Stimulated activated naive CD8-positive, alpha-beta T cell treated with anti-CD3 and anti-CD28 coated beads, Interleukin-15, Interleukin-2, amounts not matched to agents 100 ng/mL and 50 ng/mL, for 24 hours (primary cell): ENCODE results near the gene HOXB4.

Experiments
- H3K27ac Mint-ChIP-seq: one replicate; pipeline ENCODE4 v1.8.0; 2021; ENCODE audit warnings: mild to moderate bottlenecking, mixed read lengths
- H3K27me3 Mint-ChIP-seq: one replicate; pipeline ENCODE4 v1.8.0; 2021; ENCODE audit warnings: mixed read lengths
- H3K36me3 Mint-ChIP-seq: one replicate; pipeline ENCODE4 v1.8.0; 2021; ENCODE audit warnings: low read depth, mixed read lengths
- H3K4me1 Mint-ChIP-seq: one replicate; pipeline ENCODE4 v1.8.0; 2021; ENCODE audit warnings: low read depth, mixed read lengths
- H3K4me3 Mint-ChIP-seq: one replicate; pipeline ENCODE4 v1.8.0; 2021; ENCODE audit warnings: mild to moderate bottlenecking, mixed read lengths
- H3K9me3 Mint-ChIP-seq: one replicate; pipeline ENCODE4 v1.8.0; 2021; ENCODE audit warnings: mixed read lengths

The HOXB4 gene

GRCh38 chr17:48556576-48557401 lies 21.4 kb downstream of the HOXB4 start:
- H3K9me3 Mint-ChIP-seq: no peaks in the 10 kb centered on the region
- no peak overlapping the region for H3K27ac Mint-ChIP-seq
- peaks cover 5% of the 10 kb centered on the region for H3K4me1 Mint-ChIP-seq
- no peak overlapping the region for H3K4me3 Mint-ChIP-seq
- H3K27me3 Mint-ChIP-seq: peaks cover 37% of the 10 kb centered on the region
- no peaks in the 10 kb centered on the region for H3K36me3 Mint-ChIP-seq

GRCh38 chr17:48556229-48556575 lies 21.9 kb downstream of the HOXB4 start:
- Mint-ChIP-seq H3K27me3 (peaks cover 37% of the 10 kb centered on the region), H3K36me3 (no peaks in the 10 kb centered on the region), H3K27ac (no peak overlapping the region), H3K9me3 (no peaks in the 10 kb centered on the region), H3K4me3 (no peak overlapping the region), H3K4me1 (peaks cover 5% of the 10 kb centered on the region)

- Mint-ChIP-seq H3K27ac (no peak overlapping the region), H3K9me3 (no peaks in the 10 kb centered on the region), H3K4me3 (peak overlapping the region; percentile 82), H3K4me1 (peaks cover 5% of the 10 kb centered on the region), H3K36me3 (no peaks in the 10 kb centered on the region), H3K27me3 (peaks cover 37% of the 10 kb centered on the region)
These were observed 22.6 kb downstream of the HOXB4 start for GRCh38 chr17:48555258-48556228.

GRCh38 chr17:48554412-48555257 lies 23.5 kb downstream of the HOXB4 start:
- H3K4me1 Mint-ChIP-seq: peaks cover 5% of the 10 kb centered on the region
- H3K27me3 Mint-ChIP-seq: peaks cover 37% of the 10 kb centered on the region
- no peak overlapping the region for H3K27ac Mint-ChIP-seq
- peak overlapping the region; percentile 82 for H3K4me3 Mint-ChIP-seq
- H3K9me3 Mint-ChIP-seq: no peaks in the 10 kb centered on the region
- H3K36me3 Mint-ChIP-seq: no peaks in the 10 kb centered on the region

- H3K27ac Mint-ChIP-seq: no peak overlapping the region
- H3K27me3 Mint-ChIP-seq: peaks cover 29% of the 10 kb centered on the region
- H3K9me3 Mint-ChIP-seq: no peaks in the 10 kb centered on the region
- H3K4me1 Mint-ChIP-seq: peaks cover 5% of the 10 kb centered on the region
- H3K4me3 Mint-ChIP-seq: no peak overlapping the region
- H3K36me3 Mint-ChIP-seq: no peaks in the 10 kb centered on the region
These were observed 24.3 kb downstream of the HOXB4 start for GRCh38 chr17:48553826-48554225.

- Mint-ChIP-seq H3K4me1 (peaks cover 10% of the 10 kb centered on the region), H3K9me3 (no peaks in the 10 kb centered on the region), H3K27me3 (peaks cover 29% of the 10 kb centered on the region), H3K36me3 (no peaks in the 10 kb centered on the region), H3K4me3 (no peak overlapping the region), H3K27ac (no peak overlapping the region)
These were observed 25.0 kb downstream of the HOXB4 start for GRCh38 chr17:48553190-48553547.

GRCh38 chr17:48552466-48553189 lies 25.5 kb downstream of the HOXB4 start:
- H3K36me3 Mint-ChIP-seq: no peaks in the 10 kb centered on the region
- no peaks in the 10 kb centered on the region for H3K9me3 Mint-ChIP-seq
- no peak overlapping the region for H3K4me3 Mint-ChIP-seq
- H3K4me1 Mint-ChIP-seq: peaks cover 16% of the 10 kb centered on the region
- peaks cover 29% of the 10 kb centered on the region for H3K27me3 Mint-ChIP-seq
- H3K27ac Mint-ChIP-seq: no peak overlapping the region

- Mint-ChIP-seq H3K4me3 (no peak overlapping the region), H3K4me1 (peaks cover 22% of the 10 kb centered on the region), H3K27me3 (peaks cover 26% of the 10 kb centered on the region), H3K27ac (no peak overlapping the region), H3K9me3 (no peaks in the 10 kb centered on the region), H3K36me3 (no peaks in the 10 kb centered on the region)
These were observed 26.3 kb downstream of the HOXB4 start for GRCh38 chr17:48551596-48552465.

GRCh38 chr17:48551214-48551555 lies 27.0 kb downstream of the HOXB4 start:
- H3K4me3 Mint-ChIP-seq: no peak overlapping the region
- peaks cover 28% of the 10 kb centered on the region for H3K4me1 Mint-ChIP-seq
- H3K27me3 Mint-ChIP-seq: peaks cover 20% of the 10 kb centered on the region
- H3K27ac Mint-ChIP-seq: no peak overlapping the region
- no peaks in the 10 kb centered on the region for H3K36me3 Mint-ChIP-seq
- H3K9me3 Mint-ChIP-seq: no peaks in the 10 kb centered on the region

GRCh38 chr17:48550502-48551213 lies 27.5 kb downstream of the HOXB4 start:
- no peaks in the 10 kb centered on the region for H3K36me3 Mint-ChIP-seq
- H3K27ac Mint-ChIP-seq: no peak overlapping the region
- no peaks in the 10 kb centered on the region for H3K9me3 Mint-ChIP-seq
- H3K27me3 Mint-ChIP-seq: peaks cover 15% of the 10 kb centered on the region
- no peak overlapping the region for H3K4me3 Mint-ChIP-seq
- H3K4me1 Mint-ChIP-seq: peaks cover 34% of the 10 kb centered on the region

- Mint-ChIP-seq H3K4me3 (no peak overlapping the region), H3K4me1 (peaks cover 36% of the 10 kb centered on the region), H3K27me3 (peaks cover 16% of the 10 kb centered on the region), H3K36me3 (no peaks in the 10 kb centered on the region), H3K27ac (no peak overlapping the region), H3K9me3 (no peaks in the 10 kb centered on the region)
These were observed 28.1 kb downstream of the HOXB4 start for GRCh38 chr17:48549914-48550501.

GRCh38 chr17:48549281-48549630 lies 28.9 kb downstream of the HOXB4 start:
- H3K9me3 Mint-ChIP-seq: no peaks in the 10 kb centered on the region
- H3K4me1 Mint-ChIP-seq: peaks cover 40% of the 10 kb centered on the region
- peaks cover 11% of the 10 kb centered on the region for H3K27me3 Mint-ChIP-seq
- H3K36me3 Mint-ChIP-seq: no peaks in the 10 kb centered on the region
- no peak overlapping the region for H3K27ac Mint-ChIP-seq
- no peak overlapping the region for H3K4me3 Mint-ChIP-seq
